Liver (tissue), 9 donors: ENCODE results near the gene MAD2L2. TPM values are rescaled to one million over a fixed set of nuclear protein-coding genes. Genes with fewer than 3 reads are reported as not detected.

ENCODE experiments used
- DNase-seq: peaks from one replicate; pipeline ENCODE4 v3.0.0-alpha.2; 2017; ENCODE audit warnings: low spot score
- H3K27ac ChIP-seq, 2 donors: one replicate each; pipeline ENCODE4 v1.7.0; 2013; ENCODE audit warnings: inconsistent platforms in 2 of 2, low read length in 2 of 2, control low read depth in 1 of 2, low read depth in 1 of 2, mild to moderate bottlenecking in 1 of 2
- H3K27me3 ChIP-seq, 4 donors: one replicate each; pipeline versions ENCODE4 v1.6.1 to v1.7.0; 2013; ENCODE audit warnings: low read length in 3 of 4, inconsistent platforms in 1 of 4, mild to moderate bottlenecking in 1 of 4, moderate library complexity in 1 of 4; ENCODE audit not compliant: control insufficient read depth in 4 of 4, insufficient read depth in 4 of 4
- H3K36me3 ChIP-seq, 4 donors: one replicate each; pipeline versions ENCODE4 v1.6.1 to v1.7.0; 2013; ENCODE audit warnings: low read length in 3 of 4, mild to moderate bottlenecking in 3 of 4, low read depth in 1 of 4, moderate library complexity in 1 of 4; ENCODE audit not compliant: control insufficient read depth in 4 of 4, insufficient read depth in 3 of 4
- H3K4me1 ChIP-seq, 4 donors: one replicate each; pipeline versions ENCODE4 v1.6.1 to v1.7.0; 2013; ENCODE audit warnings: low read length in 3 of 4, mild to moderate bottlenecking in 3 of 4, moderate library complexity in 1 of 4; ENCODE audit not compliant: control insufficient read depth in 4 of 4, insufficient read depth in 4 of 4
- H3K4me3 ChIP-seq, 3 donors: one replicate each; pipeline versions ENCODE4 v1.6.1 to v1.7.0; 2013; ENCODE audit warnings: low read length in 3 of 3, control low read depth in 1 of 3, low read depth in 1 of 3, mild to moderate bottlenecking in 1 of 3
- H3K9ac ChIP-seq, 2 donors: one replicate each; pipeline ENCODE4 v1.7.0; 2013; ENCODE audit warnings: low read length in 2 of 2, mild to moderate bottlenecking in 2 of 2, moderate library complexity in 2 of 2, control low read depth in 1 of 2, low read depth in 1 of 2
- H3K9me3 ChIP-seq, 4 donors: one replicate each; pipeline versions ENCODE4 v1.6.1 to v1.7.0; 2013; ENCODE audit warnings: low read length in 3 of 4; ENCODE audit not compliant: control insufficient read depth in 4 of 4
- CTCF ChIP-seq: fragments of 150-350 bp; IDR thresholded peaks from 2 replicates; pipeline ENCODE4 v1.5.1; 2017; ENCODE audit warnings: improper control_type of control experiment, low read depth, low read length; ENCODE audit not compliant: missing input control
- EGR1 ChIP-seq, 2 donors: IDR thresholded peaks; 2 replicates each; pipeline ENCODE4 v1.6.1; 2016 to 2018; ENCODE audit warnings: antibody characterized with exemption in 2 of 2, low read depth in 2 of 2
- GABPA ChIP-seq, 2 donors: IDR thresholded peaks in 1 of 2; conservative IDR thresholded peaks in 1 of 2; 2 replicates each; pipeline ENCODE4 v1.6.1; 2016; ENCODE audit warnings: antibody characterized with exemption in 2 of 2, mild to moderate bottlenecking in 1 of 2, moderate library complexity in 1 of 2
- HNF4A ChIP-seq, 2 donors: conservative IDR thresholded peaks; 2 replicates each; pipeline ENCODE4 v1.6.1; 2016; ENCODE audit warnings: antibody characterized with exemption in 2 of 2, mild to moderate bottlenecking in 2 of 2
- HNF4G ChIP-seq: IDR thresholded peaks from 2 replicates; pipeline ENCODE4 v1.6.1; 2016; ENCODE audit warnings: antibody characterized with exemption
- JUND ChIP-seq, 2 donors: IDR thresholded peaks; 2 replicates each; pipeline ENCODE4 v1.6.1; 2016; ENCODE audit warnings: antibody characterized with exemption in 2 of 2
- MAX ChIP-seq: IDR thresholded peaks from 2 replicates; pipeline ENCODE4 v1.6.1; 2016; ENCODE audit warnings: antibody characterized with exemption
- NR2F2 ChIP-seq: IDR thresholded peaks from 2 replicates; pipeline ENCODE4 v1.6.1; 2016; ENCODE audit warnings: antibody characterized with exemption
- RAD21 ChIP-seq, 2 donors: IDR thresholded peaks; 2 replicates each; pipeline ENCODE4 v1.6.1; 2016; ENCODE audit warnings: antibody characterized with exemption in 2 of 2, mild to moderate bottlenecking in 2 of 2
- RXRA ChIP-seq, 2 donors: IDR thresholded peaks; 2 replicates each; pipeline ENCODE4 v1.6.1; 2017 to 2018; ENCODE audit warnings: antibody characterized with exemption in 2 of 2, mild to moderate bottlenecking in 1 of 2
- SP1 ChIP-seq: IDR thresholded peaks from 2 replicates; pipeline ENCODE4 v1.6.1; 2018; ENCODE audit warnings: antibody characterized with exemption, mild to moderate bottlenecking
- YY1 ChIP-seq: IDR thresholded peaks from 2 replicates; pipeline ENCODE4 v1.6.1; 2016; ENCODE audit warnings: antibody characterized with exemption, mild to moderate bottlenecking
- whole genome bisulfite sequencing: extraction: QIAGEN DNeasy Blood & Tissue Kit; methylation state at CpG from one replicate; pipeline ENCODE4 v1.1.7; 2013; 5-methylcytosine and 5-hydroxymethylcytosine counted together
- polyA plus RNA-seq, 2 donors: library from polyadenylated mRNA; stranded (reverse) in 1 of 2; unstranded in 1 of 2; fragments of 200-250 nt in 1 of 2; fragments of >200 nt in 1 of 2; fragmentation: Nextera tagmentation in 1 of 2; extraction: Ambion mirVana in 1 of 2; gene quantifications; one replicate each; pipeline versions ENCODE4 v1.2.1 to v1.2.3, GENCODE V29; 2013 to 2015
- total RNA-seq, 2 donors: library from RNA; depleted of rRNA; stranded (reverse); fragments of >200 nt; gene quantifications; one replicate each; pipeline ENCODE4 v1.2.3, GENCODE V29; 2014
- donor health status: healthy.
- donor health status: healthy.
- donor health status: healthy.
- donor health status: healthy.
- donor health status: healthy.

MAD2L2 gene
- total and polyA plus RNA-seq, 4 donors, result 17.5 to 43.1 (median 31.9) TPM

- 6% methylated on average over 47 of the region's 47 CpGs for WGBS
- TF ChIP-seq RAD21 (IDR thresholded peaks at IDR 0.05) (peak; percentile 82 to 87), RXRA (IDR thresholded peaks at IDR 0.05) (no peak), CTCF (peak; percentile 85), EGR1 (IDR thresholded peaks at IDR 0.05; ENCODE audit: low read depth in 2 of 2) (no peak), HNF4G (no peak), JUND (IDR thresholded peaks at IDR 0.05) (no peak), HNF4A (conservative IDR thresholded peaks at IDR 0.05) (peak in 1 of 2 donors; percentile 3)
- Histone ChIP-seq H3K4me1 (peaks cover 7 to 39% (median 32%) of the 10 kb centered on the region in 4 donors), H3K36me3 (no peaks in the 10 kb centered on the region), H3K9ac (peak overlapping the region in 1 of 2 donors; percentile 45), H3K27me3 (no peaks in the 10 kb centered on the region), H3K9me3 (no peaks in the 10 kb centered on the region), H3K4me3 (peak overlapping the region in 2 of 3 donors; percentile 24 to 32), H3K27ac (peak overlapping the region; percentile 78 to 81)
- DNase-seq, result peak; percentile 68
These were observed 30.5 kb downstream of the MAD2L2 start for GRCh38 chr1:11650331-11650991.

GRCh38 chr1:11649624-11650330 is 31.2 kb downstream of the MAD2L2 start:
- H3K27ac ChIP-seq, result peak overlapping the region; percentile 78 to 81
- DNase-seq, result no peak
- H3K36me3 ChIP-seq, result no peaks in the 10 kb centered on the region
- H3K4me3 ChIP-seq, result peak overlapping the region; percentile 18 to 32 (median 24)
- TF ChIP-seq GABPA (IDR thresholded peaks at IDR 0.05 in 1 of 2, conservative IDR thresholded peaks at IDR 0.05 in 1 of 2) (no peak), HNF4G (no peak), CTCF (no peak), HNF4A (conservative IDR thresholded peaks at IDR 0.05) (peak in 1 of 2 donors; percentile 25), SP1 (peak; percentile 70), NR2F2 (no peak), YY1 (peak; percentile 57), RXRA (IDR thresholded peaks at IDR 0.05) (peak; percentile 89 to 96)
- H3K9ac ChIP-seq, result no peak overlapping the region
- 16% methylated on average over 21 of the region's 21 CpGs for WGBS
- H3K4me1 ChIP-seq, result peaks cover 7 to 36% (median 29%) of the 10 kb centered on the region in 4 donors
- H3K9me3 ChIP-seq, result no peaks in the 10 kb centered on the region
- no peaks in the 10 kb centered on the region for H3K27me3 ChIP-seq

- WGBS, result 7% methylated on average over 9 of the region's 9 CpGs
- peaks cover 7 to 33% (median 28%) of the 10 kb centered on the region in 4 donors for H3K4me1 ChIP-seq
- TF ChIP-seq SP1 (no peak), YY1 (no peak), RXRA (IDR thresholded peaks at IDR 0.05) (no peak), HNF4A (conservative IDR thresholded peaks at IDR 0.05) (peak; percentile 45 to 48), MAX (no peak)
- H3K4me3 ChIP-seq, result peak overlapping the region in 2 of 3 donors; percentile 24 to 38
- no peaks in the 10 kb centered on the region for H3K9me3 ChIP-seq
- peak overlapping the region; percentile 78 to 81 for H3K27ac ChIP-seq
- no peak overlapping the region for H3K9ac ChIP-seq
- H3K36me3 ChIP-seq, result no peaks in the 10 kb centered on the region
- H3K27me3 ChIP-seq, result no peaks in the 10 kb centered on the region
- DNase-seq, result no peak
These were observed 31.7 kb downstream of the MAD2L2 start for GRCh38 chr1:11649237-11649623.
